CD4-positive, alpha-beta T cell treated with Interleukin-1 beta for 1 hour (primary cell): ENCODE data around the gene PRR16.

Experiments
- DNase-seq, 2 donors: peaks; one replicate each; pipeline ENCODE4 v3.0.0-alpha.2; 2020 to 2022

Gene PRR16

GRCh38 chr5:120591911-120592310 lies 127.8 kb downstream of the PRR16 start:
- no peak for DNase-seq

- DNase-seq = no peak
Observed at GRCh38 chr5:120599576-120599975, 135.5 kb downstream of the PRR16 start.

GRCh38 chr5:120600639-120601038 lies 136.5 kb downstream of the PRR16 start:
- no peak for DNase-seq

- no peak for DNase-seq
Observed at GRCh38 chr5:120602033-120602432, 137.9 kb downstream of the PRR16 start.

- no peak for DNase-seq
Observed at GRCh38 chr5:120604884-120605283, 140.8 kb downstream of the PRR16 start.

GRCh38 chr5:120605325-120606079 lies 141.4 kb downstream of the PRR16 start:
- DNase-seq = no peak

GRCh38 chr5:120609570-120609969 lies 145.5 kb downstream of the PRR16 start:
- no peak for DNase-seq

- DNase-seq = no peak
Observed at GRCh38 chr5:120610145-120610544, 146.0 kb downstream of the PRR16 start.

- no peak for DNase-seq
Observed at GRCh38 chr5:120613729-120614128, 149.6 kb downstream of the PRR16 start.

GRCh38 chr5:120614531-120615180 lies 150.6 kb downstream of the PRR16 start:
- no peak for DNase-seq

GRCh38 chr5:120615967-120616645 lies 152.0 kb downstream of the PRR16 start:
- DNase-seq = no peak

GRCh38 chr5:120621339-120621738 lies 157.2 kb downstream of the PRR16 start:
- no peak for DNase-seq

GRCh38 chr5:120624021-120624563 lies 160.0 kb downstream of the PRR16 start:
- DNase-seq = no peak

GRCh38 chr5:120628156-120628555 lies 164.1 kb downstream of the PRR16 start:
- no peak for DNase-seq

- no peak for DNase-seq
Observed at GRCh38 chr5:120630550-120630949, 166.4 kb downstream of the PRR16 start.

- no peak for DNase-seq
Observed at GRCh38 chr5:120631611-120632010, 167.5 kb downstream of the PRR16 start.

GRCh38 chr5:120632430-120632829 lies 168.3 kb downstream of the PRR16 start:
- no peak for DNase-seq

- no peak for DNase-seq
Observed at GRCh38 chr5:120638449-120638848, 174.3 kb downstream of the PRR16 start.

GRCh38 chr5:120640778-120641177 lies 176.7 kb downstream of the PRR16 start:
- no peak for DNase-seq

GRCh38 chr5:120644516-120644915 lies 180.4 kb downstream of the PRR16 start:
- DNase-seq = no peak

GRCh38 chr5:120655828-120656435 lies 191.8 kb downstream of the PRR16 start:
- no peak for DNase-seq

GRCh38 chr5:120657104-120657503 lies 193.0 kb downstream of the PRR16 start:
- DNase-seq = no peak

- no peak for DNase-seq
Observed at GRCh38 chr5:120677481-120677880, 213.4 kb downstream of the PRR16 start.
